Stimulated activated CD4-positive, alpha-beta T cell treated with anti-CD3 and anti-CD28 coated beads, Interleukin-2, amount 100 ng/mL, for 48 hours (primary cell): ENCODE measurements around the gene TGFBR2.
A peak's percentile ranks its signal among the peaks of the same experiment; 100 is the strongest.

Experiments used
- DNase-seq, 2 donors: peaks; one replicate each; pipeline ENCODE4 v3.0.0-alpha.2; 2020

TGFBR2 gene

GRCh38 chr3:30604093-30604492 lies 2.3 kb upstream of the TGFBR2 start:
- DNase-seq: no peak

DNA sequence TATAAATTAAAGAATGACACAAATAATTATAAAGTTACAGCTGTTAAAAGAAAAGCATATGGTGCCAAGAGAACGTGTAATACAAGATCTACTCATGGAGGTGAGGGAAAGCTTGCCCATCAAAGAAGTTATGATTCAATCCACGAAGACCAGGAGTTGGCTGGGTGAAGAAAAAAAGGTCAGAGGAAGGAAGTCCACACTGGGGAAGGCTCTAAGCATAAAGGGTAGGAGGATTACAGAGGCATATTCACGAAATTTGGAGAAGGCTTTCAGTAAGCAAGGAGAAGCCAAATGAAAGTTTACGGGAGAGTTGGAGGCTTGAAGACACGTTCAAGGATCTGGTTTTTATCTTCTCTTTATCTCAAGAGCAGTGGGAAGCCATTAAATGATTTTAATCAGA lies 1.8 kb upstream of the TGFBR2 start:
- no peak for DNase-seq

- no peak for DNase-seq
These were observed 1.4 kb upstream of the TGFBR2 start for GRCh38 chr3:30605005-30605404.

DNA sequence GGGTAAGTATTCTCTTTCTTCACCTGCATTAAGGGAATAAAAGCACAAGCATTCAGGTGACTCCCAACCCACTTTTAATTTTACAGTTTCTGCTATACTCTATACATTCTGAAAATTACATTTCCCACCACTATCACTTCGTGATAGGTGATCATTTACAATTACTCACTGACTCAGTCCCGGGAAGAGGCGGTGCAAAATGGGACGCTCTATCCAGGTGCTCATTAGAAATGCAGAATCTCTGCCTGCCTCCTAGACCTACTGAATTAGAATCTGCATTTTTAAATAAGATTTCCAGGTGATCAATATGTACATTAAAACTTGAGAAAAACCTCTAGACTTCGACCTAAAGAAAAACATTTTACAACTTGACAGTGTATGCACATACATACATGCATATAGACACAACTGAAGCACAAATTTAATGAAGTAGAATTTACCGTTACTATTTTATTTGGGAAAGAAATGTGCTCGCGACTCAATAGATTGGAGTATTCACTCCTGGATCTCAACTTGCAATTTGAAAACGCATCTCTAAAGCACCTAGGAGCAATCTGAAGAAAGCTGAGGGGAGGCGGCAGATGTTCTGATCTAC lies 598 bp upstream of the TGFBR2 start:
- no peak for DNase-seq

GRCh38 chr3:30607032-30607833 lies 832 bp downstream of the TGFBR2 start:
- peak; percentile 52 to 54 for DNase-seq

DNA sequence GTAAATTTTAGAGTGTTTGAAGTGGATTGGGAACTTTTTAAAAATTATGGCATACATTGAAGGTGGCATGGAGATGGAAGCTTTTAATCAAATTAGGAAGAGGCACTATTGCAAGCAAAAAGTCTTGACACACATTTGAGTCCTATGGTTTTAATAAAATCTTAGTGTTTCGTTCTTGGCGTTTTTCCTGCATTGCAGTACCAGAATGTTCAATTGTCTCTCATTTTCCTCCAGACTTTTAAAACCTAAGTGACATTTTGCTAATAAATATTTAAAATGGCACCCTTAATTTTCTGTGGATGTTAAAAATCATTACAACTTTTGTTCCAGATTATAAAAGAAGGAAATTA lies 2.2 kb downstream of the TGFBR2 start:
- DNase-seq: no peak

- no peak for DNase-seq
These were observed 3.7 kb downstream of the TGFBR2 start for GRCh38 chr3:30609930-30610701.

- no peak for DNase-seq
These were observed 4.4 kb downstream of the TGFBR2 start for GRCh38 chr3:30610702-30611368.

DNA sequence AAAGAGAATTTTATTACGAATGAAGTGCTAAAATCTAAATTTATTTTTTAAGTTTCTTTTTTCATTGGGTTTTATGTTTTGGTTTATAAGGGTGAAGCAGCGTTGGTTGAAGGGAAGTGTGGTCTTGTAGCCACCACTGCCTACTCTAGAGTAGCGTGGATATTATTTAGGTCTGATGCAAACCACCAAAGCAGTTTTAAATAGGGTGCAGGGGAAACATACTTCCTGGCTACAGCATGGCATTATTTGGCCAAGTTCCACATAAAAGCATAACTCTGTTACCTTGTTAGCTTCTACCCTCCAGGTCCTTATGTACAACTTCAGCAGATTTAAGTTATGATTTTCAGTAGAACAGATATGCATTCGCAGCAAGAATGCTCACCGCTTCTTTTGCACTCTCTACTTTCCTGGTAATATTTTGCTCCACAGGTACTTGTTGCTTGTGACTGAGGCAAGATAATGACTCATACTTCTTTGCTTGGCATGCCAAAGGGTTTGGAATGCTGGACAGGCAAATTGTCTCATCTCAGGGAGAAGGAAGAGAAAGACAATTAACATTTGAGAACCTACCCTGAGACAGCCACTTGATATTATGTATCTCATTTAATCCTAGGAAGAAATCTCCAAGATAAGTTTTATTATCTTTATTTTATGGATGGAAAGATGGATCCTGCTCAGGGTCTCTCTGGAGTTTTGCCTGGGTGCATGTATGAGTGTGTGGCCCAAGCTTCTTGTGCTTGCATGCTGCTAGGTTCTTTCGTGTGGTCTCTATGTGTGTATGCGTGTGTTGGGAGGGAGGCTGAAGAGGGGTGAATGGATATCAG lies 5.4 kb downstream of the TGFBR2 start:
- no peak for DNase-seq

DNA sequence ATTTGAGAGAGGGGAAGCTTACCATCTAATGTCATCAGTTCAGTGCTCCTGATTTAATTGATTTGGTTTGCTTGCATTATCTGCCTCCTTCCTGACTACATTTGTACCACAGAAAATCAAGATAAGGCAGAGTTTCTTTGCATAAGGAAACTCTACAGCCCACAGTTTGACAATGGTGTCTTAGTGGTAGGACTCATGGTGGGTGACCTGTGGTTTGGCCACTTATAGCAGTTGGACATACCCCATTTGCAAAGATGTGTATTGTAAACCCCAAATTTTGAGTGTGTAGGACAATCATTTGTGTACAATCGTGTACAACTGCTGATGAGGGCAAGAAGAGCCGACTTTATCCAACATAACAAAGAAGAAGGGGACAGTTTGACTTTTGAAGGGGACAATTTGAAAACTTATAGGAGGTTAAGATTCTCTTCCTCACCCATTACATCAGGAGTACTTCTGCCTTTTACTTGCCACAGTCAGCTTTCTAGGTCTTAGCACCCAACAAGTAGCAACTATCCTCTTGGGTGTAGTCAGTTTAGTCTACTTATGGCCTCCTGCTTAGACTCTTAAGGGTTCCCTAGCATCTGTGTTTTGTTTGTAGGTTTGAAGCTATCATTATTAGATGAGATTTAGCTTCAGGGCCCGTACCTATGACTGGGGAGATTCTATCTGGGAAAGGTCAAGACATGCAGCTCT lies 6.2 kb downstream of the TGFBR2 start:
- DNase-seq: no peak

DNA sequence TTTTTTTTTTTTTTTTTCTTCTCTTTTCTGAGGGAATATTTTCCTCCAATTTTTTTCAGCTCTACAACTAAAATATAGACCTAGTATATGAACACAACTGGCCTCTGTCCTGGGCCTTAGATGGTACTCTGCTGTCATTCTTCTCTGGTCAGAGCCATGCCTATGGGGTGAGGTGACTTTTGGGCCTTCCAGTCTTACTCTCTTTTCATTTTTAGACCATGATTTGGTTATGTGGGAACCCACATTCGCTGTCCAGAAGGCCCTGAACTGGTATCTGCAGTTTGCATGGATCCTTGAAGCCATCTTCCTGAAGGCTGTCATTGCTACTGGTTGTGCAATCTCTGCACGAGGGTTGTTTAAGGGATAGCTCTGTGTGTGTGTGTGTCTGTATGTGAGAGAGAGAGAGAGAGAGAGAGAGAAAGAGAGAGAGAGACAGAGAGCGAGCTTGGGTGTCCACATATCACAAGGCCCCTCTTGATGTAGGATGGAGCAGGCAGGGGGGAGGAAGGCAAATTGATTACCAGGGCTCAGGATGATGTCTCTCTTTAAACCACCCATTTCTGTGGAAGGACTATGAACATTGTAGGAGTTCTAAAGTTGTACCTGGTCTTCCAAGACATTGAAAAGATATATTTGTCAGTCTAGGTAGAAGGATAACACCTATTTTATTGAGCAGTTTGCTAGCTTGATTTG lies 6.9 kb downstream of the TGFBR2 start:
- no peak for DNase-seq

DNA sequence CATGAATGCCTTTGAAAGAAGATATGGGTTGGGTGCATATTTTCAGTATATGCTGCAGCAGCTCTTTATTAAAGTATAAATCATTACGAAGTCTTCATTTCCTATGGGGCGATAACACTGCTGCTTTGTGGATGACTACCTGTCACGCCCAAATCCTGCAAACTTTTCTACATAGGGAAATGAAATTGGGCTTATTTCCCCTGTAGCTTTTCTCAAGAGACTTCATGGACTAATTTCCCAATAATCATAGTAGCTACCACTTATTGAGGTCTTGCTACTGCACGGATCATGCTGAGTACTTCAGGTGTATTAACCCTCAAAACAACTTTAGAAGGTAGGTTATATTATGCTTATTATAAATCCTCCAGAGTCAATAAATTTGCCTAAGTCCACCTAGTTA lies 8.0 kb downstream of the TGFBR2 start:
- no peak for DNase-seq

GRCh38 chr3:30614943-30615342 lies 8.5 kb downstream of the TGFBR2 start:
- DNase-seq: no peak

GRCh38 chr3:30615615-30616346 lies 9.4 kb downstream of the TGFBR2 start:
- no peak for DNase-seq

GRCh38 chr3:30616347-30617027 lies 10.1 kb downstream of the TGFBR2 start:
- DNase-seq: no peak

DNA sequence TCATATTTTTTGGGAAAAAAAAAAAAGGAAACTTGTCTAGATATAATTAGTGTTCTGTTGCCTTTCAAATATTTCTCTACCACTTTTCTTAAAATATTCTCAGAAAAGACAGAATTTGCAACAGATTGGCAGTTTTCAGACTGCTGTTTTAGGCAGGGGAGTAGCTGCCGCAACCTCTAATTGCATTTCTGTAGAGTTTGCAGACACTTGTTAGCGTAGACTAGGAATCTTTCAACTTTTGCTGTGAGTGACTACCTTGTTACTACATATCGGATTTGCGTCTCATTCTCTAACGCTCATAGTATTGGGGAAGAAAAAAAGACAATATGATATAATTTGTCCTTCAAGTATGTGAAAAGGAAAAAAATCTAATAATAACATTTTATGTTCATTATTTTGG lies 10.7 kb downstream of the TGFBR2 start:
- DNase-seq: no peak

DNA sequence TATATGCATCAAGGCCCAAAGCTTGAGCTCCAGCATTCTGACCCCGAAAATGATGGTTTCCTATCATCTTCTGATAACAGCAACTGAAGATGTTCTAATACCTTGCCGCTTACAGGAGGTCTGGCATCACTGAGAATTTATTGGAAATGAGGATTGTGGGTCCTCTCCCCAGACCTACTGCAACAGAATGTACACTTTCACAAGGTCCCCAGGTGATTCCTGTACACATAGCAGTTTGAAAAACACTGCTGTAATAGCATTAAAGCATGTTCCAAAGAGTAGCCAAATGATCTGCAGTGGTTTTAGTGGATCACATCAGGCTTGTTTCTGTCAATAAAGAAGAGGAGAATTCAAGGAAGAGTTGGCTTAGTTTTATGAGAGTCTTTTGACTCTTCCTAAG lies 11.3 kb downstream of the TGFBR2 start:
- DNase-seq: no peak

GRCh38 chr3:30618526-30618925 lies 12.1 kb downstream of the TGFBR2 start:
- DNase-seq: no peak

- DNase-seq: no peak
These were observed 12.9 kb downstream of the TGFBR2 start for GRCh38 chr3:30619318-30619717.
